ENCODE data around the gene HOOK2.

HOOK2 gene

GRCh38 chr19:12782424-12783290 lies 7.3 kb upstream of the HOOK2 start:
- DNase-seq (ENCODE audit: low spot score) = peak; percentile 91

DNA sequence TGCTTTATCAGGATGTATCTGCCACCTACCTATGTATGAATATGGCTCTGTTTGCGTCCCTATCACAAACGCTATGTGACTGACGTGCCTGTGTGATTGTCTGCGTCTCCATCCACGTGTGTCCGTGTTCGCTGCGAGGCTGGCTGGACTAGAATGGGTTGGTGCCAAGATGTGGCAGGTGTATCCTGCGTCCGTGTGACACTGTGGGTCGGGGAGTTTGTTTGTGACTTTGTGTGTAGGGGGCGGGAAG lies 6.7 kb upstream of the HOOK2 start:
- DNase-seq (ENCODE audit: low spot score) = no peak

GRCh38 chr19:12779162-12779993 lies 4.0 kb upstream of the HOOK2 start:
- DNase-seq (ENCODE audit: low spot score) = peak; percentile 92

DNA sequence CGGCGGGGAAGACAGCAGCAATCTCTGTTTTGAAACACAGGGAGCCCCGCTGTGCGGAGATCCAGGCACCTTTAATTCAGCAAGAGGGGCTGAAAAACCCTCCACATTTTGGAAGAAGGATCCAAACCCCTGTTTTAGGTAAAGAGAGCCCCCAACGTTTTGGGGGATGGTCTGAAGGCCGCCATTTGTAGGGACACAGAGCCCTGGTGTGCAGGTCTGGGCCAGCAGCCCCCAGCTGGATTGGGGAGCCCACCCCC lies 3.5 kb upstream of the HOOK2 start:
- DNase-seq (ENCODE audit: low spot score) = no peak

GRCh38 chr19:12778017-12778904 lies 2.9 kb upstream of the HOOK2 start:
- peak; percentile 84 for DNase-seq (ENCODE audit: low spot score)

DNA sequence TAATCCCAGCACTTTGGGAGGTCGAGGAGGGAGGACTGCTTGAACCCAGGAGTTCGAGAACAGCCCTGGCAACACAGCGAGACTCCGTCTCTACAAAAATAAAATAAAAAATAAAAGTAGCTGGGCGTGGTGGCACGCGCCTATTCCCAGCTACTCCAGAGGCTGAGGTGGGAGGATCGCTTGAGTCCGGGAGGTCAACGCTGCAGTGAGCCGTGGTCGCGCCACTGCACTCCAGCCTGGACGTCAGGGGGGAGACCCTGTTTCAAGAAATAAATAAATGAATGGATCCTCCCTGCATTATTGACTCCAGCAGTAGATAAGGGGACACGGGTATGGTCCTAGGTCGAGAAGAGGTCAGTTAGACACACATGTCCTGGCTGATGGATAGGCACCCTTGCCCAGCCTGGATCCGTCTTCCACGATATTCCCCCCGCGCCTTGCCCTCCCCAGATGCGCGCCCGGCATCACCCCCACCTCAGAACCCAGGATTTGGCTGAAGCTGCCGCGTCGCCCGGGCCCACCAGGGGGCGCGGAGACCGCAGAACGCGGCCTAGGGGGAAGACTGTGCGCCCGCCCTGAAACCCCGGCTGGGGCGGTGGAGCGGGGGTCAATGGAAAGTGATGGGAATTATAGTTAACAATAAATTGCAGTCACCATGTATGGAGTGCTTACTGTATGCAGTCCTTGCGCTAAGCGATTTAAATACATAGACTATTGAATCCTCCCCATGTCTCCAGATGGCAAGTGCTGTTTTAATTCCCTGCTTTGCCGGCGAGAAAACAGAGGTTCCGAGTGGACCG lies 2.1 kb upstream of the HOOK2 start:
- DNase-seq (ENCODE audit: low spot score) = peak; percentile 89

DNA sequence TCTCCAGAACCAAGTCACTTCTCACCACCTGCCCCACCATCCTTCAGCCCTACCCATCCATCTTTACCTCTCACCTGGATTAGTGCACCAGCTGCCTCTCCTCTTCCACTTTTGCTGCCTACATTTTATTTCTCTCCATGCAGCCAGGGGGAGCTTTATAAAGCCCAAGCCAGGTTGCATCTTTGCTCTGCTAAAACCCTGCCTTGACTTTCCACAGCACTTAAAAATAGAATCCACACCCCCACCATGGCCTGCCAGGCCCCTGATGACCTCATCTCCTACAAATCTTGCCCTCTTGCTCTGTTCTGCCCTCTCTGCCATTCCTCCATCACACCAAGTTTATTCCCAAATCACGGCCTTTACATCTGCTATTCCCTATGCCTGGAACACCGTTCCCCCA lies 1.8 kb downstream of the HOOK2 start:
- no peak for DNase-seq (ENCODE audit: low spot score)

DNA sequence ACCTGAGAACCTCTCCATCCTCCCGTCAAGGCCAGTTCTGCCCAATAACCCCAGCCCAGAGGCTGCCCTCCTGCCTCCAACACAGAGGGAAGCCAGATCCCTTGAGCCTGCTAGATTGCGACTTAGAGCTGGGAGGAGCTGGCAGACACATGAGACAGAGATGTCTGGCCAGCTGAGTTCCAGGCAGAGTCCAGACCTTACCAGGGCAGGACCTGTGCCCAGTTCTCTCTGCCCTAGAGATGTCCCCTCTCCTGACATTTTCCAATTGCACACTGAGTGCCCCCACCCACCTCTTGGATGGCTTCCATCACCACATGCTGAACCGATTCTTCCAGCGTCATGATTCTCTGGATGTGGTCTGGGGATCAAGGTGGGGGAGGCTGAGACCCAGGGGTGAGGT lies 3.0 kb downstream of the HOOK2 start:
- no peak for DNase-seq (ENCODE audit: low spot score)

DNA sequence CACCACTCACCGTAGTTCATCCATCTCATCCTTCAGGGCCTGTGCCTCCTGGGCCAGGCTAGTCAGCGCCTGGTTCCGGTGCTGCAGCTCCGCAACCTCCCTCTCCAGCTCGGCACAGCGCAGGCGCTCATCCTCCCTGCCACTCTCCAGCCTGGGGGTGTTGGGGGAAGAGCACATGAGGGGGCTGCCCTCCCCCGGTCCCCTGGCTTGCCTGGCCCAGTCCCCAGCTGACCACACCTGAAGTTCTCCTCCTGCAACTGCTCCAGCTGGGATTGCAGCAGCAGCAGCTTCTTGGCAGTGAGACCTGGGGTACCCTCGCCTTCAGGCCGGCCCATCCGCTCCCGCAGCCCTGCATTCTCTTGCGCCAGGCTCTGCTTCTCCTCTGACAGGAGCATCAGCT lies 4.4 kb downstream of the HOOK2 start:
- DNase-seq (ENCODE audit: low spot score) = no peak

- no peak for DNase-seq (ENCODE audit: low spot score)
Measured at GRCh38 chr19:12769689-12770088, 5.7 kb downstream of the HOOK2 start.

DNA sequence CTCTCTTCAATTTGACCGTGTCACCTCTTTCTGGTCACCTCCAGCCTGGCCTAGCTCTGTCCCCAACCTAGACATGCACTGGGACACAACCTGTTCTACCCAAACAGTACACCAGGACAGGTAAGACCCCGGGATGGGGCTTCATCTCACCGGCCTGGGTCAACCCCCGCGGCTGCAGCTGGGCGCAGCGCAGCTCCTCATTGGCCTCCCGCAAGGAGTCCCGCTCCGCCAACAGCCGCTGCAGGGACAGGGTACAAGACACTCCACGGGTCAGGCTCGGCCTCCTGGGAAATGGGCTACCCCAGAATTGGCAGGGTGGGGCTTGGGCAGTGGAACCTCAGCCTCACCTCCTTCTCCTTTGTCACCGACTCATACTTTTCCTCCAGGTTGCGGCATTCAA lies 7.7 kb downstream of the HOOK2 start:
- no peak for DNase-seq (ENCODE audit: low spot score)

GRCh38 chr19:12767150-12767549 lies 8.2 kb downstream of the HOOK2 start:
- no peak for DNase-seq (ENCODE audit: low spot score)

DNA sequence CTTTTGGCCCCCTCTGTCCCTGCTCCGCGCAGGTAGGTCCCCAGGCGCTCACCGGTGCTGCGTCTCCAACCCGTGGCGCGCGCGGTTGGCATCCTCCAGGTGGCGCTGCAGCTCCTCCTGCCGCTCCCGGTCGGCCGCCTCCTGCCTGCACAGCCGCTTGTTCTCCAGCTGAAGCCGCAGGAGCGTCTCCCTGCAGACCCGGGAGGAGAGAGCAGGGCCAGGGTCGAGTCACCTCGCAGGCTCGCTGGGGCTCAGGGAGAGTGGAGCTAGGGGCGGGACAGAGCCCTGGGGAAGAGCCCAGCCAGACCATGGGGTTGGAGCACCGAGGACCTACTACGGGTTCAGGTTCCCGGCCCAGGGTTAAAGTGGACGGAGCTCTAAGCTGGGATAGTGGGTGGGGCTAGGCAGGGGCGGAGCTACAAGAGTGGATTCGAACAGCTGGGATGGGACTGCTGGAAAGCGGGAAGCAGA lies 9.3 kb downstream of the HOOK2 start:
- DNase-seq (ENCODE audit: low spot score) = peak; percentile 91

DNA sequence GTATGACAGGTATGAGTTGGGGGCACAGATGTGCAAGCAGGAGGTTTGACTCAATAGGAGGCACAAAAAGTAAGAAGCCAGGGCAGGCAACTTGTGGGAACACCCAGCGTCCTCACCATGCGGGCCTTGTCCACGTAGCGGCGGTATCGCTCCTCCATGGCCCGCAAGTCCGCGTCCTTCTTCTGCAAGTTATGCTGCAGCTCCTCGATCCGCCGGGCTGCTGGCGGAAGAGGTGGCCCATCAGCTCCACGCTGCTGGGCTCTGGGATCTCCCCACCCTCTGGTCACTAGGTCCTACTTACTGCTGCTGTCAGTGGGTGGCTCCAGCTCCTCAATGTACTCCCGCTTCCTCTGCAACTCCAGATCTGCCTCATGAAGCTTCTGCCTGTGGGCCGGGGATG lies 10.7 kb downstream of the HOOK2 start:
- no peak for DNase-seq (ENCODE audit: low spot score)

GRCh38 chr19:12763100-12763499 lies 12.3 kb downstream of the HOOK2 start:
- DNase-seq (ENCODE audit: low spot score) = no peak

- no peak for DNase-seq (ENCODE audit: low spot score)
Measured at GRCh38 chr19:12759686-12760085, 15.7 kb downstream of the HOOK2 start.

DNA sequence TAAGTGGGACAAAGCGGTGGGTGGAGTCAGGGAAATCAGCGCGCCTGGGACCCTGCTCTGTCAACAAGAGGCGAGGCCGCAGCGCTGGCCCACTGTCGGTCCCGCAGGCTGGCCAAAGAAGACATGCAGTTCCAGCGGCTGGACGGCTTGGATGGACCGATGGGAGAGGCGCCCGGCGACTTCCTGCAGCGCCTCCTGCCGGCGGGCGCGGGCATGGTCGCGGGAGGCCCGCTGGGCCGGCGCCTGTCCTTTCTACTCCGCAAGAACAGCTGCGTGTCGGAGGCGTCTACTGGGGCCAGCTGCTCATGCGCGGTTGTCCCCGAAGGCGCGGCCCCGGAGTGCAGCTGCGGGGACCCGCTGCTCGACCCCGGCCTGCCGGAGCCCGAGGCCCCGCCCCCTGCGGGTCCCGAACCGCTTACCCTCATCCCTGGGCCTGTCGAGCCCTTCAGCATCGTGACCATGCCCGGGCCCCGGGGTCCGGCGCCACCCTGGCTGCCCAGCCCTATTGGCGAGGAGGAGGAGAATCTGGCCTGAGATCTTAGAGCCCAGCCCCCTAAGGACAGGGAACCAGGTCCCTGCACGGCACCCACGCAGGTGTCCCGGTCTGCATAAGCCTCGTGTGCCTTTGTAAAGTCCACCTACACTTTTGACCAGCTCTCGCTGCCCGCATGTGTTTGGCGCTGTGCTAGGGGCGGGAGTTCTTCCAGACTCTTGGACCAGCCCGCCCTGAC lies 17.6 kb downstream of the HOOK2 start:
- peak; percentile 78 for DNase-seq (ENCODE audit: low spot score)

DNA sequence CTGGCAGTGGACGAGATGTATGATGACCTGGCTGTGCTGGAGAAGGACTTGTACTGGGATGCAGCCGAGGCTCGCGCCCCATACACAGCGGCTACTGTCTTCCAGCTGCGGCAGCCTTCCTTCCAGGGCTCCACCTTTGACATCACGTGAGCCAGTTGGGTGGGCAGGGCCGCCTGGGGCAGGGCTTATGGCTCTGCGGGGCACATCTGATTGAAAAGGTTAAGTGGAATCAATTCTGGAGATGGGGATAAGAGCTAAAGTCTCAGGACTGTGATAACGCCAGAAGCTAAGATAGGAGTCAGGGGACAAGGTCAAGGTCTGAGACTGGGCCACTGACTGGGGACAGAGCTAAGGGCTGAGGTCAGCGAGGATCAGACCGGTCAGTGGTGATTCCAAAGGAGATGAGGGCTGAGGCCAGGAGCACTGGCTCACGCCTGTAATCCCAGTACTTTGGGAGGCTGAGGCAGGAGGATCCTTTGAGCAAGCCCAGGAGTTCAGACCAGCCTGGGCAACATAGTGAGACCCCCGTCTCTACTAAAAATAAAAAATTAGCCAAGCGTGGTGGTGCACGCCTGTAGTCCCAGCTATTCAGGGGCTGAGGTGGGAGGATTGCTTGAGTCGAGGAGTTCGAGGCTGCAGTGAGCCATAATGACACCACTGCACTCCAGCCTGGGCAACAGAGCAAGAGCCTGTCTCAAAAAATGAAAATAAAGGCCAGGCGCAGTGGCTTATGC lies 19.0 kb downstream of the HOOK2 start:
- DNase-seq (ENCODE audit: low spot score) = no peak

GRCh38 chr19:12754465-12755196 lies 20.7 kb downstream of the HOOK2 start:
- DNase-seq (ENCODE audit: low spot score) = no peak
